Caco-2 (cell line): Measurements from ENCODE around the gene MREG. TPM values are rescaled to one million over a fixed set of nuclear protein-coding genes. Genes with fewer than 3 reads are reported as not detected.

ENCODE experiments used
- BruUV-seq: library from RNA; stranded (reverse); fragments of 400-500 nt; replicated peaks from 2 replicates; lab custom pipeline; 2021; lab: Mats Ljungman, UMichigan
- CTCF ChIA-PET: fragments of 300-600 bp; sonication (Branson Sonifier 250); formaldehyde crosslinking; loops from one replicate; lab custom pipeline; 2022; ENCODE audit warnings: antibody characterized with exemption; lab: Charles Lee
- POLR2A ChIA-PET: fragments of 300-600 bp; sonication (Branson Sonifier 250); formaldehyde crosslinking; loops from one replicate; lab custom pipeline; 2022; ENCODE audit warnings: antibody characterized with exemption; lab: Charles Lee
- DNase-seq, 2 experiments: peaks; one replicate each; pipeline versions ENCODE4 v3.0.0 to v3.0.0-alpha.2; 2020 to 2022
- H3K27me3 ChIP-seq: replicated peaks from 2 replicates; pipeline ENCODE4 v1.6.0; 2011; ENCODE audit warnings: low read length; ENCODE audit not compliant: control insufficient read depth, insufficient read depth
- H3K36me3 ChIP-seq: 2 replicates; pipeline ENCODE4 v1.5.1; 2011; ENCODE audit warnings: low read length; ENCODE audit not compliant: control insufficient read depth, insufficient read depth
- H3K4me1 ChIP-seq: fragments of 250-450 bp; sonication (Bioruptor Pico); 2 replicates; pipeline ENCODE4 v1.5.1; 2020; ENCODE audit warnings: mild to moderate bottlenecking
- H3K4me3 ChIP-seq: 2 replicates; pipeline ENCODE4 v1.5.1; 2011; ENCODE audit warnings: low read depth, mild to moderate bottlenecking, control low read depth, low read length
- H3K9me3 ChIP-seq: fragments of 250-450 bp; sonication (Bioruptor Pico); 2 replicates; pipeline ENCODE4 v1.5.1; 2020; ENCODE audit warnings: mild to moderate bottlenecking, moderate library complexity
- H3K27ac Mint-ChIP-seq: one replicate; pipeline ENCODE4 v1.8.0; 2022; ENCODE audit warnings: mixed read lengths; ENCODE audit not compliant: unreplicated experiment
- H3K27me3 Mint-ChIP-seq: one replicate; pipeline ENCODE4 v1.8.0; 2022; ENCODE audit warnings: mixed read lengths; ENCODE audit not compliant: insufficient read depth, unreplicated experiment
- H3K36me3 Mint-ChIP-seq: one replicate; pipeline ENCODE4 v1.8.0; 2022; ENCODE audit warnings: mild to moderate bottlenecking, mixed read lengths; ENCODE audit not compliant: insufficient read depth, unreplicated experiment
- H3K4me1 Mint-ChIP-seq: one replicate; pipeline ENCODE4 v1.8.0; 2022; ENCODE audit warnings: low read depth, mixed read lengths; ENCODE audit not compliant: unreplicated experiment
- H3K4me3 Mint-ChIP-seq: one replicate; pipeline ENCODE4 v1.8.0; 2022; ENCODE audit warnings: mild to moderate bottlenecking, moderate library complexity, mixed read lengths; ENCODE audit not compliant: unreplicated experiment
- H3K9me3 Mint-ChIP-seq: one replicate; pipeline ENCODE4 v1.8.0; 2022; ENCODE audit warnings: mixed read lengths; ENCODE audit not compliant: unreplicated experiment
- intact Hi-C: fragments of 100-400 bp; cut with micrococcal nuclease; formaldehyde crosslinking; loops from one replicate; pipeline ENCODE4 v1.10.0; 2022; ENCODE audit not compliant: unreplicated experiment
- total RNA-seq: library from RNA; stranded (reverse); gene quantifications from 2 replicates; pipeline ENCODE4 v1.2.3, GENCODE V29; 2022
- TF ChIP-seq, protein P1 (sequence below), 2 experiments: fragments of 200-600 bp in 1 of 2; IDR thresholded peaks; 1 replicate in 1 of 2; 2 replicates in 1 of 2; pipeline versions ENCODE4 v1.5.1 to v1.8.0; 2011 to 2022; ENCODE audit warnings: antibody characterized with exemption in 1 of 2, control low read depth in 1 of 2, inconsistent platforms in 1 of 2, low read depth in 1 of 2, low read length in 1 of 2, mild to moderate bottlenecking in 1 of 2, moderate library complexity in 1 of 2; ENCODE audit not compliant: insufficient read depth in 1 of 2, severe bottlenecking in 1 of 2, unreplicated experiment in 1 of 2

MREG gene
- total RNA-seq, 1 experiment from 2014 or later: 43.8 TPM

DNA sequence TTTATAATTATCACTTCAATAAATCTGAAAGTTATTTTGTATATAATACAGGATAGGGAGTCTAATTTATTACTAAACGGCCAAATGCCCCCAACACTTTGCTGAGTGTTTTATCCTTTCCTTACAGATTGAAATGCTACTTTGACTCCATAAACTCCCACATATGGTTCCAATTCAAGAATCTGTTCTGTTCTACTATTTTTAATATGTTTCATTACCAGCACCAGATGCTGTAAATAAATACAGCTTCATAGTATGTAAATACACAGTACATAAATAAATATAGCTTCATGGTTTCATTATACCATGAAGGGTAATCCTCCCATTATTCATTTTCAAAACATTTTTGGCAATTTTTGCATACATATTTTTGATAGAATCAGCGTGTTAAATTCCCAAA, 34.0 kb upstream of the MREG start:
- Histone ChIP-seq H3K4me1 (no peaks in the 10 kb centered on the region), H3K36me3 (0 out of 2 replicates have a peak, but pooled peaks cover 2% of the 10 kb centered on the region), H3K27me3 (no peaks in the 10 kb centered on the region), H3K9me3 (no peaks in the 10 kb centered on the region), H3K4me3 (no peak overlapping the region)
- Mint-ChIP-seq H3K36me3 (no peaks in the 10 kb centered on the region), H3K4me3 (no peak overlapping the region), H3K27me3 (no peaks in the 10 kb centered on the region), H3K27ac (no peak overlapping the region), H3K4me1 (no peaks in the 10 kb centered on the region), H3K9me3 (no peaks in the 10 kb centered on the region)
- ChIA-PET CTCF (no interaction called here), POLR2A (no interaction called here)
- BruUV-seq: TSS peak; percentile 14
- DNase-seq: no peak
- intact Hi-C loops: no loop called here
- TF ChIP-seq, protein P1, sequence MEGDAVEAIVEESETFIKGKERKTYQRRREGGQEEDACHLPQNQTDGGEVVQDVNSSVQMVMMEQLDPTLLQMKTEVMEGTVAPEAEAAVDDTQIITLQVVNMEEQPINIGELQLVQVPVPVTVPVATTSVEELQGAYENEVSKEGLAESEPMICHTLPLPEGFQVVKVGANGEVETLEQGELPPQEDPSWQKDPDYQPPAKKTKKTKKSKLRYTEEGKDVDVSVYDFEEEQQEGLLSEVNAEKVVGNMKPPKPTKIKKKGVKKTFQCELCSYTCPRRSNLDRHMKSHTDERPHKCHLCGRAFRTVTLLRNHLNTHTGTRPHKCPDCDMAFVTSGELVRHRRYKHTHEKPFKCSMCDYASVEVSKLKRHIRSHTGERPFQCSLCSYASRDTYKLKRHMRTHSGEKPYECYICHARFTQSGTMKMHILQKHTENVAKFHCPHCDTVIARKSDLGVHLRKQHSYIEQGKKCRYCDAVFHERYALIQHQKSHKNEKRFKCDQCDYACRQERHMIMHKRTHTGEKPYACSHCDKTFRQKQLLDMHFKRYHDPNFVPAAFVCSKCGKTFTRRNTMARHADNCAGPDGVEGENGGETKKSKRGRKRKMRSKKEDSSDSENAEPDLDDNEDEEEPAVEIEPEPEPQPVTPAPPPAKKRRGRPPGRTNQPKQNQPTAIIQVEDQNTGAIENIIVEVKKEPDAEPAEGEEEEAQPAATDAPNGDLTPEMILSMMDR (IDR thresholded peaks at IDR 0.05; ENCODE audit: insufficient read depth in 1 of 2, low read depth in 1 of 2, low read length in 1 of 2, severe bottlenecking in 1 of 2, unreplicated experiment in 1 of 2): no peak

DNA sequence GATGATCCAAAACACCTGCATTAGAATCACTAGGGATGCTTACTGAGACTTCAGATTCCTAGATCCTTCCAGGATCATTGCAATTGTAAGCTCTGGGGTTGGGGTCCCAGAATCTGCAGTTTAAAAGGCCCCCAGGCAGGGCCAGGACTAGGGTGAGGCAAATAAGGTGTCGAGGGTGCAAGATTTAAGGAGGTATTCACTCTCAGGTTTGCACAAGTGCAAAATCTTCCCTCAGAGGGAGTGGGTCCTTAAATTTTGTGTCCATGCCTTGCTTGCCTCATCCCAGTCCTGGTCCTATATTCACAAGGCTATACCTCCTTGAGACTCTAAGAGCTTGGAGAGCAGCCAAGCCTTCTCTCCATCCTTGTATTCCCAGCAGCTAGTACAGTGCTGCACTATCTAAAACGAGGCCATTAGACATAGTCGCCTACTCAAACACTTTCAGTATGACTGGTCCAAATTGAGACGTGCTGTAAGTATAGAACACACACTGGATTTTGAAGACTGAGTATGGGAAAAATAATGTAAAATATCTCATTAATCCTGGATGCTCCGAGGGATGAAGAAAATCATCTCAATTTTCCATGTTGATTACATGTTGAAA, 31.6 kb upstream of the MREG start:
- no peak overlapping the region for H3K4me3 Mint-ChIP-seq
- Histone ChIP-seq H3K36me3 (0 out of 2 replicates have a peak, but pooled peaks cover 2% of the 10 kb centered on the region), H3K27me3 (no peaks in the 10 kb centered on the region), H3K9me3 (no peaks in the 10 kb centered on the region), H3K4me3 (no peak overlapping the region), H3K4me1 (no peaks in the 10 kb centered on the region)
- TF ChIP-seq, protein P1 (IDR thresholded peaks at IDR 0.05; ENCODE audit: insufficient read depth in 1 of 2, low read depth in 1 of 2, low read length in 1 of 2, severe bottlenecking in 1 of 2, unreplicated experiment in 1 of 2): no peak
- ChIA-PET CTCF (no interaction called here), POLR2A (no interaction called here)
- no peak overlapping the region for H3K27ac Mint-ChIP-seq
- H3K4me1 Mint-ChIP-seq: no peaks in the 10 kb centered on the region
- H3K9me3 Mint-ChIP-seq: no peaks in the 10 kb centered on the region
- H3K27me3 Mint-ChIP-seq: no peaks in the 10 kb centered on the region
- no TSS peak for BruUV-seq
- no peaks in the 10 kb centered on the region for H3K36me3 Mint-ChIP-seq
- no peak for DNase-seq
- intact Hi-C loops: no loop called here

DNA sequence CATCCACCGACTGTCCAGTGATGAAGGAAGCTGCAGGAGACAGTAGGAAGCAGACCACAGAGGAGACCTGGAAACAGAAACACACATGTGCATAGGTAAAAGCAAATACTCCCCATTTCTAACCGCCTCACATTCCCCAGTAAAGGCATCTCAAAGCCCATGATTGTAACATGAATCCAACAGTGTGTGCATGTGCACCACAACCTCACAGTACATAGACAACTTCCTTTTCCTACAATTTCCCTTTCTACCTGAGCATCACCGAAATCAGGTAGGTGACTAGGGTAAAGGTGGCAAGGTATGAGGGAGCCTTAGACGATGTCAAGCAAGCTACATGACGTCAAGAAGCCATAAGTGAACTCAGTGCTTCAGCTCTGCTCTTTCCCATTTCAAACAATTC, 30.6 kb upstream of the MREG start:
- H3K9me3 Mint-ChIP-seq: no peaks in the 10 kb centered on the region
- H3K27me3 Mint-ChIP-seq: no peaks in the 10 kb centered on the region
- H3K36me3 Mint-ChIP-seq: peaks cover 10% of the 10 kb centered on the region
- Histone ChIP-seq H3K4me3 (no peak overlapping the region), H3K9me3 (no peaks in the 10 kb centered on the region), H3K4me1 (no peaks in the 10 kb centered on the region), H3K27me3 (no peaks in the 10 kb centered on the region), H3K36me3 (0 out of 2 replicates have a peak, but pooled peaks cover 2% of the 10 kb centered on the region)
- ChIA-PET CTCF (no interaction called here), POLR2A (no interaction called here)
- BruUV-seq: no TSS peak
- DNase-seq: no peak
- no peaks in the 10 kb centered on the region for H3K4me1 Mint-ChIP-seq
- H3K27ac Mint-ChIP-seq: no peak overlapping the region
- TF ChIP-seq, protein P1 (IDR thresholded peaks at IDR 0.05; ENCODE audit: insufficient read depth in 1 of 2, low read depth in 1 of 2, low read length in 1 of 2, severe bottlenecking in 1 of 2, unreplicated experiment in 1 of 2): no peak
- intact Hi-C loops: no loop called here
- H3K4me3 Mint-ChIP-seq: no peak overlapping the region
